Heart left ventricle (tissue), 16 donors: Measurements from ENCODE around the gene CCDC185. TPM values are rescaled to one million over a fixed set of nuclear protein-coding genes. Genes with fewer than 3 reads are reported as not detected.

Source experiments
- ATAC-seq, 4 donors: fragments of 200-7000 bp; cut with Tn5 transposase; one replicate each; pipeline ENCODE4 v1.9.1; 2020 to 2022; ENCODE audit warnings: moderate library complexity in 4 of 4, mild to moderate bottlenecking in 3 of 4, moderate number of reproducible peaks in 1 of 4
- DNase-seq, 5 donors: peaks; one replicate each; pipeline ENCODE4 v3.0.0-alpha.2; 2020
- H3K27ac ChIP-seq, 12 donors: fragments of 200-600 bp; sonication (generic) in 4 of 12; one replicate each; pipeline versions ENCODE4 v1.5.0 to v1.8.0; 2016 to 2022; ENCODE audit warnings: mild to moderate bottlenecking in 2 of 12
- H3K27me3 ChIP-seq, 9 donors: fragments of 200-600 bp; sonication (generic) in 2 of 9; one replicate each; pipeline versions ENCODE4 v1.5.1 to v1.8.0; 2016 to 2022; ENCODE audit warnings: mild to moderate bottlenecking in 3 of 9
- H3K36me3 ChIP-seq, 9 donors: fragments of 200-600 bp; sonication (generic) in 2 of 9; one replicate each; pipeline versions ENCODE4 v1.5.0 to v1.8.0; 2018 to 2022; ENCODE audit warnings: mild to moderate bottlenecking in 2 of 9
- H3K4me1 ChIP-seq, 12 donors: fragments of 200-600 bp; sonication (generic) in 4 of 12; one replicate each; pipeline versions ENCODE4 v1.5.0 to v1.8.0; 2016 to 2022; ENCODE audit warnings: mild to moderate bottlenecking in 3 of 12
- H3K4me3 ChIP-seq, 12 donors: fragments of 200-600 bp; sonication (generic) in 4 of 12; one replicate each; pipeline versions ENCODE4 v1.5.0 to v1.8.0; 2017 to 2022; ENCODE audit warnings: mild to moderate bottlenecking in 9 of 12, moderate library complexity in 4 of 12
- H3K9me3 ChIP-seq, 12 donors: fragments of 200-600 bp; sonication (generic) in 4 of 12; one replicate each; pipeline versions ENCODE4 v1.5.0 to v1.8.0; 2016 to 2022; ENCODE audit warnings: mild to moderate bottlenecking in 1 of 12
- POLR2A ChIP-seq, 2 donors: fragments of 450-650 bp; IDR thresholded peaks; one replicate each; pipeline ENCODE4 v1.6.1; 2017; ENCODE audit warnings: antibody characterized with exemption in 2 of 2, mild to moderate bottlenecking in 2 of 2, moderate library complexity in 2 of 2
- WGBS, 4 donors: extraction: QIAGEN DNeasy Blood & Tissue Kit in 2 of 4; methylation state at CpG; one replicate each; pipeline versions ENCODE4 v1.1.5 to v1.1.7; 2013 to 2018; 5-methylcytosine and 5-hydroxymethylcytosine counted together
- intact Hi-C, 10 donors: fragments of 100-400 bp; cut with DNase I; formaldehyde crosslinking; loops; one replicate each; pipeline versions ENCODE4 v1.11.1 to v1.14.2; 2022
- polyA plus RNA-seq, 2 donors: library from polyadenylated mRNA; stranded (reverse); fragments of 200-250 nt; gene quantifications; one replicate each; pipeline ENCODE4 v1.2.3, GENCODE V29; 2013
- total RNA-seq, 9 donors: library from RNA; depleted of rRNA in 2 of 9; stranded (reverse); fragments of >200 nt in 2 of 9; fragmentation: NEBNext Ultra II Directional in 3 of 9; extraction: Animal tissue kit (Norgen Biotek cat#: 25700) in 3 of 9; gene quantifications; one replicate each; pipeline versions ENCODE4 v1.1.0 to v1.2.4, GENCODE V29; 2016 to 2023
- TF ChIP-seq, protein P1 (sequence below), 12 donors: fragments of 200-600 bp; sonication (generic) in 4 of 12; IDR thresholded peaks; one replicate each; pipeline versions ENCODE4 v1.5.0 to v1.8.0; 2018 to 2022; ENCODE audit warnings: antibody characterized with exemption in 12 of 12, mild to moderate bottlenecking in 5 of 12
- donor health status: ischemic (EF 13 %, LVEDD 7.1; RV severe dilation, severe dysfunction).
- donor health status: healthy with polysubstance abuse.
- donor health status: DM: no; HTN: yes; CAD: no.
- donor health status: DM: no; HTN: no; CAD: no.
- donor health status: ischemic (EF 25% LVEDD 6.9; RV normal size, moderate dysfunction).
- donor health status: ischemic (EF 25% LVEDD 5.7; RV mildly dilated, moderate dysfunction).
- donor health status: healthy.
- donor health status: DM: yes; HTN: yes; CAD: no.
- donor health status: ischemic (EF 35%, LVEDD 5.7; RV mildly dilated, moderate dysfunction).
- donor health status: nonischemic (EF 11% LVEDD 7.7; RV severe dilation, severe dysfunction).
- donor health status: DM: yes; HTN: yes; CAD: no.
- donor health status: PGD.
- donor health status: ischemic (EF 29% LVEDD 5.4; RV normal size, mild dysfunction).
- donor health status: nonischemic (EF 23%, LVEDD 6.1; RV moderate dilation, normal function).

Gene CCDC185
- total and polyA plus RNA-seq, 11 donors, result not detected

DNA sequence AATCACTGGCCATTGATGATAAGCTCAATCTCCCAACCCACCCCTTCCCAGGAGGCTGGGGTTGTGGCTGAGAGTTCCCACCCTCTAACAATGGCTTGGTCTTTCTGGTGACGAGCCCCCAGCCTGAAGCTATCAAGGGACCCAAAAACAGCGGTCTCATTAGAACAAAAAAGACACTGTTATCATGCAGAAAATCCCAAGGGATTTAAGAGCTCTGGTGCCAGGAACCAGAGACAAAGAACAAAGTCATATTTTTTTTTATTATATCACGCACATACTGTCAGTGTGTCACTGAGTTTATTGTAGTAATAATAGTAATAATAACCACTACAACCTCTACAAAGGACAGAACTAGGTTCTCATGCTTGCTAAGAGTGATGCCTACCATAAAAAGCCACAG, 43.9 kb downstream of the CCDC185 start:
- H3K36me3 ChIP-seq, result no peaks in the 10 kb centered on the region
- no peaks in the 10 kb centered on the region for H3K9me3 ChIP-seq
- DNase-seq, result no peak
- H3K27me3 ChIP-seq, result no peaks in the 10 kb centered on the region
- H3K4me3 ChIP-seq, result no peak overlapping the region
- ATAC-seq, result no peak
- intact Hi-C loops, result no loop called here
- H3K4me1 ChIP-seq, result peaks cover 0 to 3% (median 0%) of the 10 kb centered on the region in 12 donors
- WGBS, 4 donors, result 48 to 59% (median 52%) methylated on average over 3 of the region's 3 CpGs
- no peak for TF ChIP-seq POLR2A (IDR thresholded peaks at IDR 0.05)
- TF ChIP-seq, protein P1, sequence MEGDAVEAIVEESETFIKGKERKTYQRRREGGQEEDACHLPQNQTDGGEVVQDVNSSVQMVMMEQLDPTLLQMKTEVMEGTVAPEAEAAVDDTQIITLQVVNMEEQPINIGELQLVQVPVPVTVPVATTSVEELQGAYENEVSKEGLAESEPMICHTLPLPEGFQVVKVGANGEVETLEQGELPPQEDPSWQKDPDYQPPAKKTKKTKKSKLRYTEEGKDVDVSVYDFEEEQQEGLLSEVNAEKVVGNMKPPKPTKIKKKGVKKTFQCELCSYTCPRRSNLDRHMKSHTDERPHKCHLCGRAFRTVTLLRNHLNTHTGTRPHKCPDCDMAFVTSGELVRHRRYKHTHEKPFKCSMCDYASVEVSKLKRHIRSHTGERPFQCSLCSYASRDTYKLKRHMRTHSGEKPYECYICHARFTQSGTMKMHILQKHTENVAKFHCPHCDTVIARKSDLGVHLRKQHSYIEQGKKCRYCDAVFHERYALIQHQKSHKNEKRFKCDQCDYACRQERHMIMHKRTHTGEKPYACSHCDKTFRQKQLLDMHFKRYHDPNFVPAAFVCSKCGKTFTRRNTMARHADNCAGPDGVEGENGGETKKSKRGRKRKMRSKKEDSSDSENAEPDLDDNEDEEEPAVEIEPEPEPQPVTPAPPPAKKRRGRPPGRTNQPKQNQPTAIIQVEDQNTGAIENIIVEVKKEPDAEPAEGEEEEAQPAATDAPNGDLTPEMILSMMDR (IDR thresholded peaks at IDR 0.05), result no peak
- H3K27ac ChIP-seq, result no peak overlapping the region

DNA sequence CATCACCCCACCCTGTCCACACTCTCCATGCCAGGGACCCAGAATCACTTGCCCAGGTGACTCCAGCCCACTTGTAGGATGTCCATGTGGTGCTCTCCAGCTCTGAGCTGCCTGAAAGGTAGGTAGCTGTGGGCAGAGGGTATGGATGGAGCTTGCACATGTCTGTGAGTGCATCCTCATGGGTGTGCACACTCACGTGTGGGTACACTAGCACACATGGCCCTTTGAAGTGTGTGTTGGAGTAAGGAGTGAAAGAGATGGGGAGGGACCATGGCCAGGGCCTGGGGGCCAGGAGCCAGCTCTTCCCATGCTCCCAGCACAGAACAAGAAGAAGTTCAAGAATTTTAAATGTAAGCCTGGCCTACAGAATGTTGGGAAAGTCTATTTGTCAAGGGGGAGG, 50.2 kb downstream of the CCDC185 start:
- Histone ChIP-seq H3K36me3 (no peaks in the 10 kb centered on the region), H3K4me3 (no peak overlapping the region), H3K27me3 (peaks cover 0 to 6% (median 0%) of the 10 kb centered on the region in 9 donors), H3K4me1 (no peaks in the 10 kb centered on the region), H3K27ac (no peak overlapping the region), H3K9me3 (peaks cover 0 to 8% (median 0%) of the 10 kb centered on the region in 12 donors)
- WGBS, 4 donors, result 88 to 92% (median 92%) methylated on average over 1 of the region's 1 CpG
- intact Hi-C loops, result no loop called here
- ATAC-seq, result no peak
- DNase-seq, result no peak
- TF ChIP-seq POLR2A (IDR thresholded peaks at IDR 0.05), result no peak
- TF ChIP-seq, protein P1 (IDR thresholded peaks at IDR 0.05), result no peak

DNA sequence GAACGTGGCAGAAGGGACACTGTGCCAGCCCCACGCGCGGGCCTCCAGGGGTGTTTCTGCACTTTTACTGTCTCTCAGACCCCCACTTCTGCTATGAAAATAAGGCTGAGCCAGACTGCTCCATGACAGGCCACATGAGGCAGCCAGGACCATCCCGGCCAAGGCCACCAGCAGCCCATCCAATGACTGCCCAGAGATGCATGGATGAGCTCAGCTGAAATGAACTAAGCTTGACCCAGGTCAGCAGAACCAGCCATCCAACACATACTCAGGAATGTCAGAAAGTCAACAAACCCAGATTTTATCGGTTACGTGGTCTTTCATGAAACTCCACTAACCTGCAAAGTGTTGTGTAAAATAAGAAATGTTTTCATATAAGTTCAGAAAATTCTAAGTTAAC, 51.2 kb downstream of the CCDC185 start:
- DNase-seq (no peak), ATAC-seq (no peak)
- H3K27ac ChIP-seq, result no peak overlapping the region
- no peaks in the 10 kb centered on the region for H3K4me1 ChIP-seq
- no peak overlapping the region for H3K4me3 ChIP-seq
- no peaks in the 10 kb centered on the region for H3K36me3 ChIP-seq
- intact Hi-C loops, result no loop called here
- H3K27me3 ChIP-seq, result peaks cover 0 to 6% (median 0%) of the 10 kb centered on the region in 9 donors
- peaks cover 0 to 8% (median 0%) of the 10 kb centered on the region in 12 donors for H3K9me3 ChIP-seq
- TF ChIP-seq, protein P1 (IDR thresholded peaks at IDR 0.05), result no peak
- no peak for TF ChIP-seq POLR2A (IDR thresholded peaks at IDR 0.05)
- WGBS, 4 donors, result 90 to 94% (median 93%) methylated on average over 6 to 7 of the region's 7 CpGs

Other genes with a start within 250 kb of the CCDC185 start
- 10 to 100 TPM in 1 of 9 donors, 1 to 10 TPM in 8; 1.4 to 27.2 (median 2.4) TPM for gene SUSD4, start 29.2 kb upstream of the CCDC185 start, total RNA-seq
- gene SUSD4, start 29.2 kb upstream of the CCDC185 start, polyA plus RNA-seq, result 1 to 10 TPM in 1 of 2 donors, under 1 TPM in 1; 0.40 to 5.0 TPM